Tibial artery (tissue), 4 donors: Measurements from ENCODE around the gene RPGRIP1.
"Not testable (repeated sequence)": the region's sequence is repeated elsewhere in the genome, so short reads cannot be mapped to it uniquely, and the experiment has no call there.

Source experiments
- DNase-seq, 2 donors: peaks; one replicate each; pipeline ENCODE4 v3.0.0-alpha.2; 2019
- H3K27ac ChIP-seq, 2 donors: fragments of 200-600 bp; sonication (generic) in 1 of 2; 1 replicate in 1 of 2; 2 replicates in 1 of 2; pipeline ENCODE4 v1.5.1; 2018 to 2019; ENCODE audit warnings: mild to moderate bottlenecking in 1 of 2
- H3K27me3 ChIP-seq, 2 donors: fragments of 200-600 bp; sonication (generic) in 1 of 2; one replicate each; pipeline versions ENCODE4 v1.5.1 to v1.6.0; 2016 to 2019
- H3K36me3 ChIP-seq, 3 donors: fragments of 200-600 bp; sonication (generic) in 2 of 3; one replicate each; pipeline ENCODE4 v1.5.1; 2016 to 2019; ENCODE audit warnings: mild to moderate bottlenecking in 2 of 3
- H3K4me1 ChIP-seq, 4 donors: fragments of 200-600 bp; sonication (generic) in 2 of 4; 1 replicate in 3 of 4; 2 replicates in 1 of 4; pipeline ENCODE4 v1.5.1; 2016 to 2019
- H3K4me3 ChIP-seq, 2 donors: fragments of 200-600 bp; sonication (generic) in 1 of 2; 1 replicate in 1 of 2; 2 replicates in 1 of 2; pipeline ENCODE4 v1.5.1; 2018 to 2019; ENCODE audit warnings: mild to moderate bottlenecking in 2 of 2
- H3K9me3 ChIP-seq, 3 donors: fragments of 200-600 bp; sonication (generic) in 1 of 3; one replicate each; pipeline ENCODE4 v1.5.1; 2016 to 2019
- intact Hi-C: fragments of 100-400 bp; cut with DNase I; formaldehyde crosslinking; loops from one replicate; pipeline ENCODE4 v1.15.0; 2023; ENCODE audit warnings: low total_unique reads
- TF ChIP-seq, protein P1 (sequence below), 2 experiments: fragments of 200-600 bp in 1 of 2; fragments of 450-650 bp in 1 of 2; IDR thresholded peaks; one replicate each; pipeline ENCODE4 v1.5.1; 2017 to 2019; ENCODE audit warnings: antibody characterized with exemption in 2 of 2, mild to moderate bottlenecking in 1 of 2, moderate library complexity in 1 of 2

RPGRIP1 gene

DNA sequence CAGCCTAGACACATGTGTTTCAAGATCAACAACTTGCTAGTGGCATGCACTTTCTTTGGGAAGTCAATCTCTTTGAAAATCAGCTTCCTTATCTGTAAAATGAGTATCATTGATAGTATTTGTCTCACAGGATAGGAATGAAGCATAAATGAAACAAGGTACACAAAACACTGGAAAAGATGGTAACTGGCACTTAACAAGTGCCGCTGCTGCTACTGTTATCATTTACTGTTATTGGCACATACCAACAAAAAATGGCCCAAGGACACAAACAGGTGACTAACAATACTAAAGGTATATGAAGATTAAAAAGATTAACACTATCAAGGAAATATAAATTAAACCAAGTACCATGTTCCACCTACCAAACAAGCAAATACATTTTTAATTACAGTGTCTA lies 31.5 kb upstream of the RPGRIP1 start:
- no peaks in the 10 kb centered on the region for H3K27me3 ChIP-seq
- H3K4me1 ChIP-seq: peaks cover 0 to 33% (median 10%) of the 10 kb centered on the region in 4 donors
- H3K9me3 ChIP-seq: no peaks in the 10 kb centered on the region
- H3K4me3 ChIP-seq: no peak overlapping the region
- TF ChIP-seq, protein P1, sequence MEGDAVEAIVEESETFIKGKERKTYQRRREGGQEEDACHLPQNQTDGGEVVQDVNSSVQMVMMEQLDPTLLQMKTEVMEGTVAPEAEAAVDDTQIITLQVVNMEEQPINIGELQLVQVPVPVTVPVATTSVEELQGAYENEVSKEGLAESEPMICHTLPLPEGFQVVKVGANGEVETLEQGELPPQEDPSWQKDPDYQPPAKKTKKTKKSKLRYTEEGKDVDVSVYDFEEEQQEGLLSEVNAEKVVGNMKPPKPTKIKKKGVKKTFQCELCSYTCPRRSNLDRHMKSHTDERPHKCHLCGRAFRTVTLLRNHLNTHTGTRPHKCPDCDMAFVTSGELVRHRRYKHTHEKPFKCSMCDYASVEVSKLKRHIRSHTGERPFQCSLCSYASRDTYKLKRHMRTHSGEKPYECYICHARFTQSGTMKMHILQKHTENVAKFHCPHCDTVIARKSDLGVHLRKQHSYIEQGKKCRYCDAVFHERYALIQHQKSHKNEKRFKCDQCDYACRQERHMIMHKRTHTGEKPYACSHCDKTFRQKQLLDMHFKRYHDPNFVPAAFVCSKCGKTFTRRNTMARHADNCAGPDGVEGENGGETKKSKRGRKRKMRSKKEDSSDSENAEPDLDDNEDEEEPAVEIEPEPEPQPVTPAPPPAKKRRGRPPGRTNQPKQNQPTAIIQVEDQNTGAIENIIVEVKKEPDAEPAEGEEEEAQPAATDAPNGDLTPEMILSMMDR (IDR thresholded peaks at IDR 0.05): no peak
- H3K27ac ChIP-seq: no peak overlapping the region
- peaks cover 33 to 50% (median 35%) of the 10 kb centered on the region in 3 donors for H3K36me3 ChIP-seq
- DNase-seq: no peak
- intact Hi-C loops: no loop called here

DNA sequence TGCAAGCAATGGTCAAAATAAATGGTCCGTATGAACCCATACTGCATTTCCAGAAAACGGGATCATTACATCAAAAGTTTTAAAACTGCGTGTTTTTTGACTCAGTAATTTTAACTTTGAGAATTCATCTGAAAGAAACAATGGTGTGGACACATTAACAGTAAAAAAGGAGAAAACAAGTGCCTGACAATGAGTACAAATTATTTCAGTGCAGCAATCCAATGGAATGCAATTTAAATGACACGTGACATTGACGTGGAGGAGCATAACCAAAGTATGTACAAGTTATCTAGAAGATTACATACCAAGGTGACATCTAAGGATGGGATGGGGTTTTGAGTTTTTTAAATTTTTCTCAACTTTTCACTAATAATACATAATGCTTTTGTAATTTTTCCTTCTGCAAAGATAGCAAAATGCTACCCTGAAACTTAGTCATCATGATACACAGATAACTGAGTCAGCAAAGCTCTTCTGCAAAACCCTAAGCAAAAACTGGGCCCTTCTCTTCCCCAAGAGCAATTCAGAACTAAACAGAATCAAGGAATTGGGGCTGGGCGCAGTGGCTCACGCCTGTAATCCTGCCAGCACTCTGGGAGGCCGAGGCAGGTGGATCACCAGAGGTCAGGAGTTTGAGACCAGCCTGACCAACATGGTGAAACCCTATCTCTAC lies 31.0 kb upstream of the RPGRIP1 start:
- no peak overlapping the region for H3K27ac ChIP-seq
- no peak overlapping the region for H3K4me3 ChIP-seq
- no peaks in the 10 kb centered on the region for H3K27me3 ChIP-seq
- no peak for DNase-seq
- intact Hi-C loops: no loop called here
- peaks cover 0 to 32% (median 13%) of the 10 kb centered on the region in 4 donors for H3K4me1 ChIP-seq
- H3K36me3 ChIP-seq: peaks cover 30 to 50% (median 35%) of the 10 kb centered on the region in 3 donors
- TF ChIP-seq, protein P1 (IDR thresholded peaks at IDR 0.05): no peak
- no peaks in the 10 kb centered on the region for H3K9me3 ChIP-seq

DNA sequence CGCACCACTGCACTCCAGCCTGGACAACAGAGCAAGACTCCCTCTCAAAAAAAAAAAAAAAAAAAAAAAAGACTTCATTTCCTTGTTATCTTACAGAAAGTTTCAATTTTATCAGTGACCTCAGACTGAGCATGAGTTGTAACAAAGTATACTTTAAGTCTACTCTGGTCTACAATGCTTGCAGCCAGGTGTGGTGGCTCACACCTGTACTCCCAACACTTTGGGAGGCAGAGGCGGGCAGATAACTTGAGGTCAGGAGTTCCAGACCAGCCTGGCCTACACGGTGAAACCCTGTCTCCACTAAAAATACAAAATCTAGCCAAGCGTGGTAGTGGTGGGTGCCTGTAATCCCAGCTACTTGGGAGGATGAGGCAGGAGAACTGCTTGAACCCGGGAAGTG lies 28.7 kb upstream of the RPGRIP1 start:
- peaks cover 0 to 36% (median 20%) of the 10 kb centered on the region in 4 donors for H3K4me1 ChIP-seq
- intact Hi-C loops: no loop called here

DNA sequence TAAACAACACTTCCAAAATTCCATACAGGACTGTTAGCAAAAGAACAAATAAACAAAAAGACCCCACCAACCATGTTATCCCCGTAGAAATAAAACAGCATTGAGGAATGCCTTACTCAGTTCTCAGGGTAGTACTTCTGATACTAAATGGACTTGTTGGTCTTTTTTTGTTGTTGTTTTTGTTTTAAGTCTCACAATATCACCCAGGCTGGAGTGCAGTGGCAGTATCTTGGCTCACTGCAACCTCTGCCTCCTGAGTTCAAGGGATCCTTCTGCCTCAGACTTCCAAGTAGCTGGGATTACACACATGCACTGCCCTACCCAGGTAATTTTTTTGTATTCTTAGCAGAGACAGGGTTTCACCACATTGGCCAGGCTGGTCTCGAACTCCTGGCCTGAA lies 27.7 kb upstream of the RPGRIP1 start:
- DNase-seq: no peak
- Histone ChIP-seq H3K4me3 (no peak overlapping the region), H3K9me3 (no peaks in the 10 kb centered on the region), H3K27me3 (no peaks in the 10 kb centered on the region), H3K36me3 (peaks cover 27 to 63% (median 39%) of the 10 kb centered on the region in 3 donors), H3K4me1 (peaks cover 0 to 36% (median 21%) of the 10 kb centered on the region in 4 donors), H3K27ac (no peak overlapping the region)
- intact Hi-C loops: no loop called here
- TF ChIP-seq, protein P1 (IDR thresholded peaks at IDR 0.05): no peak

More for the DNA sequence above, 28.7 kb upstream of the RPGRIP1 start:
- H3K27ac ChIP-seq: no peak overlapping the region
- no peak overlapping the region for H3K4me3 ChIP-seq
- H3K27me3 ChIP-seq: no peaks in the 10 kb centered on the region
- H3K9me3 ChIP-seq: no peaks in the 10 kb centered on the region
- DNase-seq: no peak
- peaks cover 27 to 54% (median 41%) of the 10 kb centered on the region in 3 donors for H3K36me3 ChIP-seq
- TF ChIP-seq, protein P1 (IDR thresholded peaks at IDR 0.05): no peak

DNA sequence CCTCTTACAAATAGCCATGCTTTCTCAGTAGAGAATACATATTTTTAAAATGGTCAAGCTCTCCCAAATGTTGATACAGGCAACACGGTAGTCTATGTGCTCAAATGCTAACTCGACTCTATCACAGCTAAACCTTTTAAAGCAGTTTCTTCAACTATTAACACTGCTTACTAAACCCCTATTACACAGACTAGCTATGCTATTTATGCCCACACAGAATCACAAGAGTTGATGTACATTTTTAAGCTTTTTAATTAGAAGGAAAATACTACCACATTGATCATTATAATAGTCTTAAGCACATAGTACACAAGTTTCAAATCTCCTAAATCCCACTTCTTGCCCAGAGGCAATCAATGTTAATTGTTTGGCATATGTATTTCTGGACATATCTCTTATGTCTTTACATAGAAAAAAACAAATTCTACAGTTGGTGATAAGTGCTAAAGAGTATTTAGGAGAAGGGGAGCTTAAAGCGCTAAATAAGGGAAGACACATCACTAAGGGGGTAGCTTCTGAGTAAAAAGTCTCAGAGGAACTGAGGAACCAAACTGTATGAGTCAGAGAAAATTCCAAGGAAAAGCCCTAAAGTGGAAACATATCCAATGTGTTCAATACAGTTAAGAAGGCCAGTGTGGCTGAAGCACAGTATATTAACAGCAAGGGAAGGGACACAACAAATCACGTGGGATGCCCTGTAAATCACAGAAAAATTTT lies 24.3 kb upstream of the RPGRIP1 start:
- DNase-seq: no peak
- H3K9me3 ChIP-seq: no peaks in the 10 kb centered on the region
- H3K4me1 ChIP-seq: peaks cover 0 to 63% (median 28%) of the 10 kb centered on the region in 4 donors
- H3K27me3 ChIP-seq: no peaks in the 10 kb centered on the region
- intact Hi-C loops: no loop called here
- peaks cover 15 to 53% (median 38%) of the 10 kb centered on the region in 3 donors for H3K36me3 ChIP-seq
- no peak overlapping the region for H3K4me3 ChIP-seq
- H3K27ac ChIP-seq: no peak overlapping the region
- TF ChIP-seq, protein P1 (IDR thresholded peaks at IDR 0.05): no peak

DNA sequence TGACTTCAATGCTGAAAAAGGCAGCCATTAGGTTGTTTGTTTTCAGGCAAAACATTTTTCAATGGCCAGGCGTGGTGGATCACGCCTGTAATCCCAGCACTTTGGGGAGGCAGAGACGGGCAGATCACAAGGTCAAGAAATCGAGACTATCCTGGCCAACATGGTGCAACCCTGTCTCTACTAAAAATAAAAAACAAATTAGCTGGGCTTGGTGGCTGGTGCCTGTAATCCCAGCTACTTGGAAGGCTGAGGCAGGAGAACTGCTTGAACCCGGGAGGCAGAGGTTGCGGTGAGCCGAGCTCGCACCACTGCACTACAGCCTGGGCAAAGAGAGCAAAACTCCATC lies 23.8 kb upstream of the RPGRIP1 start:
- H3K27me3 ChIP-seq, H3K27ac ChIP-seq, DNase-seq, H3K4me3 ChIP-seq, H3K9me3 ChIP-seq, intact Hi-C loops: not testable (repeated sequence)
- Histone ChIP-seq H3K4me1 (peaks cover 0 to 68% (median 30%) of the 10 kb centered on the region in 4 donors), H3K36me3 (peaks cover 11 to 53% (median 37%) of the 10 kb centered on the region in 3 donors)
